PFSK-1 (cell line): ENCODE measurements around the gene NUDT8.

Experiments
- FOXP2 ChIP-seq: optimal IDR thresholded peaks from 2 replicates; pipeline ENCODE3; 2011; ENCODE audit warnings: borderline replicate concordance, control low read depth, inconsistent platforms; ENCODE audit not compliant: insufficient read depth; ENCODE audit errors: extremely low read length, extremely low read depth
- POLR2AphosphoS5 ChIP-seq: IDR thresholded peaks from 2 replicates; pipeline ENCODE4 v1.6.1; 2012; ENCODE audit warnings: low read depth, mild to moderate bottlenecking, control low read depth, low read length, moderate library complexity
- REST ChIP-seq, 2 experiments: IDR thresholded peaks; 2 replicates each; pipeline versions ENCODE4 v1.6.1 to v1.8.0; 2011 to 2012; ENCODE audit warnings: low read depth in 2 of 2, low read length in 2 of 2, control low read depth in 1 of 2, inconsistent platforms in 1 of 2, mild to moderate bottlenecking in 1 of 2, moderate library complexity in 1 of 2; ENCODE audit not compliant: insufficient read depth in 1 of 2
- SIN3A ChIP-seq: IDR thresholded peaks from 2 replicates; pipeline ENCODE4 v1.6.1; 2012; ENCODE audit warnings: mild to moderate bottlenecking, low read length, moderate library complexity, borderline replicate concordance; ENCODE audit not compliant: insufficient read depth
- TAF1 ChIP-seq: IDR thresholded peaks from 2 replicates; pipeline ENCODE4 v1.6.1; 2012; ENCODE audit warnings: low read length, control low read depth, borderline replicate concordance; ENCODE audit not compliant: insufficient read depth

Gene NUDT8

GRCh38 chr11:67612751-67613150 is 17.0 kb downstream of the NUDT8 start:
- TF ChIP-seq POLR2AphosphoS5 (no peak), FOXP2 (no peak), REST (IDR thresholded peaks at IDR 0.05; ENCODE audit: insufficient read depth in 1 of 2, low read depth in 2 of 2, low read length in 2 of 2) (no peak), SIN3A (no peak), TAF1 (no peak)

GRCh38 chr11:67611704-67612587 is 17.8 kb downstream of the NUDT8 start:
- TF ChIP-seq FOXP2, result no peak
- TF ChIP-seq REST (IDR thresholded peaks at IDR 0.05; ENCODE audit: insufficient read depth in 1 of 2, low read depth in 2 of 2, low read length in 2 of 2), result no peak
- no peak for TF ChIP-seq POLR2AphosphoS5

GRCh38 chr11:67611165-67611564 is 18.6 kb downstream of the NUDT8 start:
- TF ChIP-seq POLR2AphosphoS5 (no peak), REST (IDR thresholded peaks at IDR 0.05; ENCODE audit: insufficient read depth in 1 of 2, low read depth in 2 of 2, low read length in 2 of 2) (no peak)

DNA sequence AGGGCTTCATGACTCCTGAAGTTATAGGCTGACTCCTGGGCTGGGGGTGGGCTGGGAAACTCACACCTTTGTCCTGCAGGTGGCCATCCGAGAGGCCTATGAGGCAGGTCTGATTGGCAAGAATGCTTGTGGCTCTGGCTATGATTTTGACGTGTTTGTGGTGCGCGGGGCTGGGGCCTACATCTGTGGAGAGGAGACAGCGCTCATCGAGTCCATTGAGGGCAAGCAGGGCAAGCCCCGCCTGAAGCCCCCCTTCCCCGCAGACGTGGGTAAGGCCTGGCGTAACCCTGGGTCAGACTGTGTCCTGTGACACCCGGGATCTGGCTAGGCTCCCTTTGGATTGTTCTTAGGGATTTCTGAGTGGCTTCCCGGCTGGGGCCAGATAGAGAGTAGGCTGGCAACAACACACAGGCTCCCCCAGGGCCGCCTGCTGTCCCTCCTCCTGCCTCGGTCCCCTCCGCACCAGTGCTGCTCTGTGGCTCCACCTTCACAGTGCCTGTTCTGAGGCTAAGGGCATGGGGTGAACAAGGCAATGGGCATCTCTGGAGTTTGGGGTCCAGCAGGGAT is 19.4 kb downstream of the NUDT8 start:
- TF ChIP-seq FOXP2 (no peak), REST (IDR thresholded peaks at IDR 0.05; ENCODE audit: insufficient read depth in 1 of 2, low read depth in 2 of 2, low read length in 2 of 2) (no peak), TAF1 (no peak), SIN3A (no peak), POLR2AphosphoS5 (no peak)

- no peak for TF ChIP-seq TAF1
- TF ChIP-seq REST (IDR thresholded peaks at IDR 0.05; ENCODE audit: insufficient read depth in 1 of 2, low read depth in 2 of 2, low read length in 2 of 2), result no peak
- no peak for TF ChIP-seq SIN3A
- no peak for TF ChIP-seq FOXP2
- no peak for TF ChIP-seq POLR2AphosphoS5
Observed at GRCh38 chr11:67609316-67609715, 20.4 kb downstream of the NUDT8 start.
